ENCODE measurements around the gene SLC35G4.
"Not testable (repeated sequence)": the region's sequence is repeated elsewhere in the genome, so short reads cannot be mapped to it uniquely, and the experiment has no call there.

- not testable (repeated sequence) for TF ChIP-seq EZH2 (IDR thresholded peaks at IDR 0.05; ENCODE audit: insufficient read depth, poor library complexity, severe bottlenecking); EZH2phosphoT487 (IDR thresholded peaks at IDR 0.05; ENCODE audit: insufficient read depth, low read depth)
Observed at GRCh38 chr18:11614981-11615380, 5.6 kb downstream of the SLC35G4 start.

Measured in GM23248 (cell line).